Prostate gland (tissue), 2 donors: ENCODE measurements around the gene CBFA2T3.

ENCODE experiments used
- POLR2AphosphoS5 ChIP-seq: sonication (generic); formaldehyde crosslinking; IDR thresholded peaks from one replicate; pipeline ENCODE4 v1.6.1; 2017; ENCODE audit warnings: antibody characterized with exemption
- TF ChIP-seq, protein P1 (sequence below), 4 experiments: fragments of 200-600 bp in 2 of 4; fragments of 450-650 bp in 2 of 4; sonication (generic) in 2 of 4; IDR thresholded peaks; 1 replicate in 3 of 4; 2 replicates in 1 of 4; pipeline ENCODE4 v1.5.1; 2016 to 2019; ENCODE audit warnings: antibody characterized with exemption in 4 of 4, mild to moderate bottlenecking in 2 of 4, moderate library complexity in 2 of 4

DNA sequence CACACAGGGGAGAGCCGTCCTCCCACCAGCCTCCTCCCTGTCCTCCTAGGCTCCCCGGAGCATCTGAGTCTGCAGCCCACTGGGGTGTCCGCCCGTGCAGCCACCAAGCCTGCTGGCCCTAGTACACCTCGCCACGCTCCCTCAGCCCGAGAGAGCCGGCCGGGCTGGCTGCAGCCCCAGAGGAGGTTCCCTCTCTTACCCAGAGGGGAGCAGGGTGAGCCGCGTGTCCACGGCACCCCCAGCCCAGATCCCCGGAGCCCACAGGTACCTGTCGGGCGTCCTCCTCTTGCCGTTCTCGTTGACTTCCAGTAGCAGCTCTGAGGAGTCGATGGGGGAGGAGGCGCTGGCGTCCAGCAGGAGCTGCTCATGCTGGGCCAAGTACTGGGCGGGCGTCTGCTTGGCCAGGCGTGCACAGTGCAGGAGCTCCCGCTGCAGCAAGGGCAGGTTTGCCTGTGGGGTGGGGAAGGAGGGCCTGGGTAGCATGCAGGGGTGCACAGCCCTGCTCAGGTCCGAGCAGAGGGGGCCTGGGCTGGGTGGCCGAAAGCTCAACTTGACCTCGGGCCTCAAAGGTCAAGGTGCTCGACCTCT is 91.2 kb downstream of the CBFA2T3 start:
- TF ChIP-seq POLR2AphosphoS5, result no peak
- TF ChIP-seq, protein P1, sequence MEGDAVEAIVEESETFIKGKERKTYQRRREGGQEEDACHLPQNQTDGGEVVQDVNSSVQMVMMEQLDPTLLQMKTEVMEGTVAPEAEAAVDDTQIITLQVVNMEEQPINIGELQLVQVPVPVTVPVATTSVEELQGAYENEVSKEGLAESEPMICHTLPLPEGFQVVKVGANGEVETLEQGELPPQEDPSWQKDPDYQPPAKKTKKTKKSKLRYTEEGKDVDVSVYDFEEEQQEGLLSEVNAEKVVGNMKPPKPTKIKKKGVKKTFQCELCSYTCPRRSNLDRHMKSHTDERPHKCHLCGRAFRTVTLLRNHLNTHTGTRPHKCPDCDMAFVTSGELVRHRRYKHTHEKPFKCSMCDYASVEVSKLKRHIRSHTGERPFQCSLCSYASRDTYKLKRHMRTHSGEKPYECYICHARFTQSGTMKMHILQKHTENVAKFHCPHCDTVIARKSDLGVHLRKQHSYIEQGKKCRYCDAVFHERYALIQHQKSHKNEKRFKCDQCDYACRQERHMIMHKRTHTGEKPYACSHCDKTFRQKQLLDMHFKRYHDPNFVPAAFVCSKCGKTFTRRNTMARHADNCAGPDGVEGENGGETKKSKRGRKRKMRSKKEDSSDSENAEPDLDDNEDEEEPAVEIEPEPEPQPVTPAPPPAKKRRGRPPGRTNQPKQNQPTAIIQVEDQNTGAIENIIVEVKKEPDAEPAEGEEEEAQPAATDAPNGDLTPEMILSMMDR (IDR thresholded peaks at IDR 0.05), result no peak
